Measurements from ENCODE around the gene ZCCHC12. TPM values are rescaled to one million over a fixed set of nuclear protein-coding genes. Genes with fewer than 3 reads are reported as not detected.
A peak's percentile ranks its signal among the peaks of the same experiment; 100 is the strongest.

The ZCCHC12 gene
- polyA plus RNA-seq, 1 donor: 9.1 TPM

DNA sequence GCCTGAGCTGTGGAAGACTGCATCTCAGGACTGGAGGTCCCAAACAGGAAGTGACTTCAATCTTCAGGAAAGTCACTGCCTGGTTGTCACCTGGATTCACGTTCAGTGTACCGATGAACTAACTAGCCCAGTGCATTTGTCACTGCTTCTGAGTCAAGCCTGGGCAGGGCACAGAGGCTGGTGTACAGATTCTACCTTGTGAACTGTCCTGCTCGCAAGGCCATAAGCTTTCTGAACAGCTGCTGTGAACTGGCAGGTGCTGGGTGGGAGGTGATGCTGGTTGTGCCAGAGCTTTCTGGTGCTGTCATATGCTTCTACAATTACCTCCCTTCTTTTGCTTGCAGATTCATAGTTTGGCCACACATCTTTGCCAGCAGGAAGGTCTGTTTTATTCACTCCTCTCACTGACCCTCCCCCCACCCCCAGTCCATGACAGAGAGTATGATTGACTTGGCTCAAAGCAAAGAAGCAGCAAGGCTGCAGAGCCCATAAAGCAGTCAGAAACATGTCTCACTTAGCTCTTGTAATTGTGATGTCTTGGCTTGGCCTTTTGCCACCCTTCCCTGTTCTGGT is 40.5 kb downstream of the ZCCHC12 start:
- H3K9me3 ChIP-seq (ENCODE audit: control insufficient read depth, low read depth, low read length): no peaks in the 10 kb centered on the region
- H3K4me1 ChIP-seq (ENCODE audit: control insufficient read depth, insufficient read depth, low read length): no peaks in the 10 kb centered on the region
- no peak overlapping the region for H3K27ac ChIP-seq (ENCODE audit: low read length)
- H3K4me3 ChIP-seq (ENCODE audit: low read length): no peak overlapping the region
- DNase-seq: no peak
- no CpG with 5 or more reads among the region's 3 CpGs for WGBS (ENCODE audit: insufficient coverage, low lambda C conversion rate)
- H3K36me3 ChIP-seq (ENCODE audit: control insufficient read depth, insufficient read depth, low read length): no peaks in the 10 kb centered on the region
- H3K27me3 ChIP-seq (ENCODE audit: control insufficient read depth, insufficient read depth, low read length): no peaks in the 10 kb centered on the region

DNA sequence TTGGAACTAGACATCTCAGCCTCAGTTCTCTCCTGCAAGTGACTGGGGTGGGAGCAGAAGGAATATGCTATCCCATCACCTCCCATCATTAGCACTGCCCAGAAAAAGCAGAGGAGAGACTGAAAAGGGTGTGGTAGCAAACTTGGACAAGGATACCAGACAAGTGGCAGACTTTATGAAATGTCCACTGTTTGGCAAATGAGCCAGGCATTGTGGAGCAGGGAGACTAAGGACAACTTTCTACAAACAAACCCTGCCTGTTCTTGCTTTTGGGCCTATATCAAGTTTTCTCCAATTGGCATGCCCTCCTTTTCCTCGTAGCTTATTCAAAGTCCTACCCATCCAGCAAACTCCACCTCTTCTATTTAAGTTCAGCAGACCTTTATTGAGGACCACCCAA is 41.6 kb downstream of the ZCCHC12 start:
- H3K4me3 ChIP-seq (ENCODE audit: low read length): no peak overlapping the region
- no peaks in the 10 kb centered on the region for H3K36me3 ChIP-seq (ENCODE audit: control insufficient read depth, insufficient read depth, low read length)
- H3K27me3 ChIP-seq (ENCODE audit: control insufficient read depth, insufficient read depth, low read length): no peaks in the 10 kb centered on the region
- no peak overlapping the region for H3K27ac ChIP-seq (ENCODE audit: low read length)
- H3K9me3 ChIP-seq (ENCODE audit: control insufficient read depth, low read depth, low read length): no peaks in the 10 kb centered on the region
- no peaks in the 10 kb centered on the region for H3K4me1 ChIP-seq (ENCODE audit: control insufficient read depth, insufficient read depth, low read length)
- no peak for DNase-seq
- WGBS (ENCODE audit: insufficient coverage, low lambda C conversion rate): no CpG with 5 or more reads among the region's 1 CpG

DNA sequence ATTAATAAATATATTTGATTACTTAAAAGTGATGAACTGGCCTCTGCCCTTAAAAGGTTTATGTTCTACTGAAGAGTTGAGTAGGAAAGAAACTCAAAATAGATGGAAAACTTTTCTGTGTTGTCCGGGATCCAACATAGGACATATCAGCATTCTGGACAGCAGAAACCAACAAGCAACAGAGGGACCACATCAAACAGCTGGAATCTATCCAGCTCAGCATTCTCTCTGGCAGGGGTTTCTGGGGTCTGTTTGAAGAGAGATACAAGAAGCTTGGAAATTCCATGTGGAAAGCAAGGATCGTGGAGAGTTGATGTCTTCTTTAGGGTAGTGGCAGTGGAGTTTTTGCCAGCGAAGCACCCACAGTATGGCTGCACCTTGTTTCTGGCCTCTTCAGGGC is 43.6 kb downstream of the ZCCHC12 start:
- WGBS (ENCODE audit: insufficient coverage, low lambda C conversion rate): no CpG with 5 or more reads among the region's 3 CpGs
- no peaks in the 10 kb centered on the region for H3K36me3 ChIP-seq (ENCODE audit: control insufficient read depth, insufficient read depth, low read length)
- H3K4me1 ChIP-seq (ENCODE audit: control insufficient read depth, insufficient read depth, low read length): no peaks in the 10 kb centered on the region
- DNase-seq: no peak
- no peaks in the 10 kb centered on the region for H3K9me3 ChIP-seq (ENCODE audit: control insufficient read depth, low read depth, low read length)
- H3K27ac ChIP-seq (ENCODE audit: low read length): no peak overlapping the region
- H3K4me3 ChIP-seq (ENCODE audit: low read length): no peak overlapping the region
- H3K27me3 ChIP-seq (ENCODE audit: control insufficient read depth, insufficient read depth, low read length): no peaks in the 10 kb centered on the region

DNA sequence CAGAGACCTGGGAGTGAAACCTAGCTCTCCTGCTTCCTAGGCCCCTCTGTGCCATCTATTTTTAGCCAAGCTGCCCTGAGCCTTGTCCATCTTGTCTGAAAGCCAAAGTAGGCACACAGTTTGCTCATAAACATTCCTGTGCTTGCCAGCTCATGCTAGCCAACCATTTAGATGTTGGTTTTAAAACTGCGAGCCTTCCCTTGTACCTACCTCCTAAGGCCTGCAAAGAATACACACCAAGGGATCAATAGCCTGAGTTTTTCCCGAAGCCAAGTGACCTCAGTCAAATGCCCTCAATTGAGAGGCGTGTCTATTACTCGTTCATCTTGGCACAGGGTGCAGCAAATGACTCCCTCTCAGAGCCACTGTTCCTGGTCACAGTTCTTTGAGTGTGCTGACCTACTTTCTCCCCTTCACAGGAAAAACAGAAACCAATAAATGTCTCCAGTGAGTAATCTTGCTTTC is 48.5 kb downstream of the ZCCHC12 start:
- Histone ChIP-seq H3K4me3 (ENCODE audit: low read length) (no peak overlapping the region), H3K36me3 (ENCODE audit: control insufficient read depth, insufficient read depth, low read length) (no peaks in the 10 kb centered on the region), H3K27me3 (ENCODE audit: control insufficient read depth, insufficient read depth, low read length) (no peaks in the 10 kb centered on the region), H3K27ac (ENCODE audit: low read length) (no peak overlapping the region), H3K9me3 (ENCODE audit: control insufficient read depth, low read depth, low read length) (no peaks in the 10 kb centered on the region), H3K4me1 (ENCODE audit: control insufficient read depth, insufficient read depth, low read length) (no peaks in the 10 kb centered on the region)
- DNase-seq: peak in 1 of 2 donors; percentile 6
- WGBS (ENCODE audit: insufficient coverage, low lambda C conversion rate): no CpG with 5 or more reads among the region's 4 CpGs

Other genes starting within 250 kb of the ZCCHC12 start
- gene IL13RA1, start 96.2 kb upstream of the ZCCHC12 start, polyA plus RNA-seq: 65.5 TPM
- gene LONRF3, start 150.8 kb downstream of the ZCCHC12 start, polyA plus RNA-seq: 3.0 TPM
- not detected for gene CT47C1, start 249.2 kb downstream of the ZCCHC12 start, polyA plus RNA-seq